Measurements from ENCODE around the gene LSP1. TPM values are rescaled to one million over a fixed set of nuclear protein-coding genes. Genes with fewer than 3 reads are reported as not detected.

The LSP1 gene
- total and polyA plus RNA-seq, 4 donors, result 5.0 to 7.7 (median 5.7) TPM

DNA sequence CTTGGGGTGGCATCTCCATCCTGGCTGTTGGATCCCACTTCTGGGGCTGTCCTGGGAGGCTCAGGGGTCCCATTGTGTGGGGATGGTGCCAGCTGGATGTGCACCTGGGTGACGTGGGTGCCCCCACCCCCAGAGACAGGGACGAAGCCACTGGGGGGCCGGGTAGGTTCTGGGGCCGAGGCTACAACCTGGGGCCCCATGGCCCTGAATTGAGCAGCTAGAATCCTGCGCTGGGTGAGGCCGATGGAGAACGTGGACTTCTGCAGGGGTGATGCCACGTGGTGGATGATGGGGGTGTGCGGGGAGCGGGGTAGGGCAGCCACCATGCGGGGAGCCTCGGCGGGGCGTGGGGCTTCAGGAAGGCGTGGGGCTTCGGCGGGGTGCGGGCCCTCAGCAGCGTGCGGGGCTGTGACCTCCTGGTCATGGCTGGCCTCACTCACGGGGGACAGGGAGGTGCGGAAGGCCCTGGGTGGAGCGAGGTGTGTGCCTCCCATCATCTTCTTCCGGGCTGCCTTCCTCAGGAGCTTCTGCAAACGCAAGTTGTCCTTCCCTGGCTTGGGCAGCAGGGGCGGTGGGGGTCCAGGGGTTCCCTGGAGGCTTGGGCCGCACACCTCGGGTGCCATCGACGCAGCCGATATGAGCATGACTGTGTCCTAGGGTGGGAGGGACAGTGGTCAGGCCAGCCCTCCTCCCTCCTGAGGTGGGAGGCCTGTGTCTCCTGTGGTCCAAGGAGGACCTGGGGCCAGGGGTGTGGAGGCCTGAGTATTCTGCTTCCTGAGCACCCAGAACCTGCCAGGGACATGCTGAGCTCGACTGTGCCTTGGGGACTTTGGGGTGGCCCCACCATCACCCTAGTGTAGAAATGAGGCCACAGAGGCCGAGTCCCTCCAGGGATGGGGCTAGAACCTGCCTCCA lies 37.3 kb downstream of the LSP1 start:
- Histone ChIP-seq H3K36me3 (ENCODE audit: control insufficient read depth in 4 of 4, insufficient read depth in 3 of 4, low read depth in 1 of 4, low read length in 3 of 4) (no peaks in the 10 kb centered on the region), H3K9me3 (ENCODE audit: control insufficient read depth in 4 of 4, low read length in 3 of 4) (no peaks in the 10 kb centered on the region), H3K4me3 (ENCODE audit: low read depth in 1 of 3, low read length in 3 of 3) (no peak overlapping the region), H3K9ac (ENCODE audit: low read depth in 1 of 2, low read length in 2 of 2) (no peak overlapping the region), H3K4me1 (ENCODE audit: control insufficient read depth in 4 of 4, insufficient read depth in 4 of 4, low read length in 3 of 4) (peaks cover 0 to 6% (median 0%) of the 10 kb centered on the region in 4 donors), H3K27ac (ENCODE audit: low read depth in 1 of 2, low read length in 2 of 2) (no peak overlapping the region), H3K27me3 (ENCODE audit: control insufficient read depth in 4 of 4, insufficient read depth in 4 of 4, low read length in 3 of 4) (no peaks in the 10 kb centered on the region)
- WGBS, result 85% methylated on average over 33 of the region's 33 CpGs
- no peak for DNase-seq (ENCODE audit: low spot score)
- TF ChIP-seq FOXA2 (IDR thresholded peaks at IDR 0.05) (no peak), RXRA (IDR thresholded peaks at IDR 0.05) (no peak), HNF4G (IDR thresholded peaks at IDR 0.05) (no peak), JUND (IDR thresholded peaks at IDR 0.05) (no peak), NR2F2 (IDR thresholded peaks at IDR 0.05) (no peak), RAD21 (IDR thresholded peaks at IDR 0.05) (no peak), FOXA1 (IDR thresholded peaks at IDR 0.05) (no peak), TAF1 (conservative IDR thresholded peaks at IDR 0.05) (no peak)
- TF ChIP-seq, protein P1, sequence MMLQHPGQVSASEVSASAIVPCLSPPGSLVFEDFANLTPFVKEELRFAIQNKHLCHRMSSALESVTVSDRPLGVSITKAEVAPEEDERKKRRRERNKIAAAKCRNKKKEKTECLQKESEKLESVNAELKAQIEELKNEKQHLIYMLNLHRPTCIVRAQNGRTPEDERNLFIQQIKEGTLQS (IDR thresholded peaks at IDR 0.05), result no peak
- TF ChIP-seq, protein P2, sequence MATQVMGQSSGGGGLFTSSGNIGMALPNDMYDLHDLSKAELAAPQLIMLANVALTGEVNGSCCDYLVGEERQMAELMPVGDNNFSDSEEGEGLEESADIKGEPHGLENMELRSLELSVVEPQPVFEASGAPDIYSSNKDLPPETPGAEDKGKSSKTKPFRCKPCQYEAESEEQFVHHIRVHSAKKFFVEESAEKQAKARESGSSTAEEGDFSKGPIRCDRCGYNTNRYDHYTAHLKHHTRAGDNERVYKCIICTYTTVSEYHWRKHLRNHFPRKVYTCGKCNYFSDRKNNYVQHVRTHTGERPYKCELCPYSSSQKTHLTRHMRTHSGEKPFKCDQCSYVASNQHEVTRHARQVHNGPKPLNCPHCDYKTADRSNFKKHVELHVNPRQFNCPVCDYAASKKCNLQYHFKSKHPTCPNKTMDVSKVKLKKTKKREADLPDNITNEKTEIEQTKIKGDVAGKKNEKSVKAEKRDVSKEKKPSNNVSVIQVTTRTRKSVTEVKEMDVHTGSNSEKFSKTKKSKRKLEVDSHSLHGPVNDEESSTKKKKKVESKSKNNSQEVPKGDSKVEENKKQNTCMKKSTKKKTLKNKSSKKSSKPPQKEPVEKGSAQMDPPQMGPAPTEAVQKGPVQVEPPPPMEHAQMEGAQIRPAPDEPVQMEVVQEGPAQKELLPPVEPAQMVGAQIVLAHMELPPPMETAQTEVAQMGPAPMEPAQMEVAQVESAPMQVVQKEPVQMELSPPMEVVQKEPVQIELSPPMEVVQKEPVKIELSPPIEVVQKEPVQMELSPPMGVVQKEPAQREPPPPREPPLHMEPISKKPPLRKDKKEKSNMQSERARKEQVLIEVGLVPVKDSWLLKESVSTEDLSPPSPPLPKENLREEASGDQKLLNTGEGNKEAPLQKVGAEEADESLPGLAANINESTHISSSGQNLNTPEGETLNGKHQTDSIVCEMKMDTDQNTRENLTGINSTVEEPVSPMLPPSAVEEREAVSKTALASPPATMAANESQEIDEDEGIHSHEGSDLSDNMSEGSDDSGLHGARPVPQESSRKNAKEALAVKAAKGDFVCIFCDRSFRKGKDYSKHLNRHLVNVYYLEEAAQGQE (IDR thresholded peaks at IDR 0.05), result no peak

DNA sequence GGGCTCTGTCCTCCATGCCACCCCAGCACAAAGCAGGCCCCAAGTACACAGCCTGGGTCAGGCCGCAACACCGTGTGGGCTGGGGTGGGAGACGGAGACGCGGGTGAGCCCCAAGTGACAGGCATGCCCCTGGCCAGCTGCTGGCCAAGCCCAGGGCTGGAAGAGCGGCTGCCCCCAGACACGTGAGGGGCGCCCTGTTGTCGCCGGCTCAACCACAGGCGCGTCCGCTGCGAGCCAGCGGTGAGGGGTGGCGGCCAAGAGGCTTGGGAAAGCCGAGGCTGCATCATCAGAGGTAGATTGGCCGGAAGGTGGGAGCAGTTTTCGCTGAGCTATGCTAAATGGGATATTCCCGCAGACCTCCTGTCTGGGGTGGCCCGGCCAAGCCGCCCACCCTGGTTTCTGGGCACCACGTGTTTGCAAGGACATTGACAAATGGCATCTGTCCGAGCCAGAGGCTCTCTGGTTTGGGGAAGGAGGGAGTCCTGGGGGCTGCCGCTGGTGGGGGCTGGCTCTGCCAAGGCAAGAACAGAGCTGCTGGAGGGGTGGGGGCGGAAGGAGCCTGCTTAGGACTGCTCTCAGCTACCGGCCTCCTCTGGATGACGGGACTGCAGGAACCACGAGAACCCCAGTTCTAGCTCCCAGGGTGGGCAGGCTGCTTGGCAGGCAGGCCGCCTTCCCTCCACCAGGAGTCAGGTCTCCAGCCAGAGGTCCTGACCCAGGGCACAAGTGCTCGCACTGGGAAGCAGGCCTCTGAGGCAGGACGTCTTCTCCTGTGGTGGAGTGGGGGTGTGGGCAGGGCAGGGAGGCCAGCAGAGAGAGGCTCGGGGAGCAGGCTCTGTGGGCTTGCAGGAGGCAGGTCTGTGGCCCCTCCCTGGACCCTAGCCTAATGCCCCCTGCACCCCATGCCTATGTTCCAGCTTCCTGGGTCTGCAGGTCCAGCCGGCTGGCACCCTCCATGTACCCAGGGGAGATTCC lies 38.3 kb downstream of the LSP1 start:
- Histone ChIP-seq H3K9ac (ENCODE audit: low read depth in 1 of 2, low read length in 2 of 2) (no peak overlapping the region), H3K4me3 (ENCODE audit: low read depth in 1 of 3, low read length in 3 of 3) (no peak overlapping the region), H3K27me3 (ENCODE audit: control insufficient read depth in 4 of 4, insufficient read depth in 4 of 4, low read length in 3 of 4) (no peaks in the 10 kb centered on the region), H3K27ac (ENCODE audit: low read depth in 1 of 2, low read length in 2 of 2) (no peak overlapping the region), H3K36me3 (ENCODE audit: control insufficient read depth in 4 of 4, insufficient read depth in 3 of 4, low read depth in 1 of 4, low read length in 3 of 4) (no peaks in the 10 kb centered on the region), H3K4me1 (ENCODE audit: control insufficient read depth in 4 of 4, insufficient read depth in 4 of 4, low read length in 3 of 4) (peaks cover 0 to 6% (median 0%) of the 10 kb centered on the region in 4 donors), H3K9me3 (ENCODE audit: control insufficient read depth in 4 of 4, low read length in 3 of 4) (no peaks in the 10 kb centered on the region)
- no peak for DNase-seq (ENCODE audit: low spot score)
- WGBS, result 80% methylated on average over 34 of the region's 34 CpGs
- TF ChIP-seq FOXA1 (IDR thresholded peaks at IDR 0.05) (no peak), HNF4A (conservative IDR thresholded peaks at IDR 0.05) (no peak), TAF1 (conservative IDR thresholded peaks at IDR 0.05) (no peak), NR2F2 (IDR thresholded peaks at IDR 0.05) (no peak), EGR1 (IDR thresholded peaks at IDR 0.05; ENCODE audit: low read depth in 2 of 2) (no peak), RXRA (IDR thresholded peaks at IDR 0.05) (no peak), FOXA2 (IDR thresholded peaks at IDR 0.05) (no peak), JUND (IDR thresholded peaks at IDR 0.05) (no peak), YY1 (IDR thresholded peaks at IDR 0.05) (no peak), HNF4G (IDR thresholded peaks at IDR 0.05) (no peak), SP1 (IDR thresholded peaks at IDR 0.05) (no peak), GABPA (IDR thresholded peaks at IDR 0.05 in 1 of 2, conservative IDR thresholded peaks at IDR 0.05 in 1 of 2) (no peak), RAD21 (IDR thresholded peaks at IDR 0.05) (no peak)
- TF ChIP-seq, protein P2 (IDR thresholded peaks at IDR 0.05), result no peak
- TF ChIP-seq, protein P3, sequence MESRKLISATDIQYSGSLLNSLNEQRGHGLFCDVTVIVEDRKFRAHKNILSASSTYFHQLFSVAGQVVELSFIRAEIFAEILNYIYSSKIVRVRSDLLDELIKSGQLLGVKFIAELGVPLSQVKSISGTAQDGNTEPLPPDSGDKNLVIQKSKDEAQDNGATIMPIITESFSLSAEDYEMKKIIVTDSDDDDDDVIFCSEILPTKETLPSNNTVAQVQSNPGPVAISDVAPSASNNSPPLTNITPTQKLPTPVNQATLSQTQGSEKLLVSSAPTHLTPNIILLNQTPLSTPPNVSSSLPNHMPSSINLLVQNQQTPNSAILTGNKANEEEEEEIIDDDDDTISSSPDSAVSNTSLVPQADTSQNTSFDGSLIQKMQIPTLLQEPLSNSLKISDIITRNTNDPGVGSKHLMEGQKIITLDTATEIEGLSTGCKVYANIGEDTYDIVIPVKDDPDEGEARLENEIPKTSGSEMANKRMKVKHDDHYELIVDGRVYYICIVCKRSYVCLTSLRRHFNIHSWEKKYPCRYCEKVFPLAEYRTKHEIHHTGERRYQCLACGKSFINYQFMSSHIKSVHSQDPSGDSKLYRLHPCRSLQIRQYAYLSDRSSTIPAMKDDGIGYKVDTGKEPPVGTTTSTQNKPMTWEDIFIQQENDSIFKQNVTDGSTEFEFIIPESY (IDR thresholded peaks at IDR 0.05), result no peak
- TF ChIP-seq, protein P1 (IDR thresholded peaks at IDR 0.05), result no peak

Data from liver (tissue), 9 donors.